SU-DHL-6 (cell line): Measurements from ENCODE around the gene FXYD2.
A peak's percentile ranks its signal among the peaks of the same experiment; 100 is the strongest.

Source experiments
- H2AFZ ChIP-seq: fragments of 200-600 bp; sonication (generic); 2 replicates; pipeline ENCODE4 v1.6.1; 2014; ENCODE audit warnings: low read depth, mild to moderate bottlenecking, moderate library complexity, mixed read lengths, antibody characterized with exemption, low read length; ENCODE audit not compliant: severe bottlenecking
- H3F3A ChIP-seq: fragments of 200-600 bp; shearing (Covaris generic); 2 replicates; pipeline ENCODE4 v1.6.0; 2016; ENCODE audit warnings: antibody characterized with exemption, mild to moderate bottlenecking; ENCODE audit not compliant: insufficient read depth
- H3K27ac ChIP-seq: fragments of 200-600 bp; sonication (generic); 2 replicates; pipeline ENCODE4 v1.5.1; 2016; ENCODE audit warnings: low read depth, mild to moderate bottlenecking, low read length, moderate library complexity, mixed read lengths
- H3K27me3 ChIP-seq: fragments of 200-600 bp; sonication (generic), shearing (Covaris generic); 2 replicates; pipeline ENCODE4 v1.6.0; 2014; ENCODE audit warnings: mild to moderate bottlenecking, low read length
- H3K36me3 ChIP-seq: fragments of 200-600 bp; sonication (generic); 2 replicates; pipeline ENCODE4 v1.6.1; 2014; ENCODE audit warnings: mild to moderate bottlenecking, low read length, mixed read lengths
- H3K4me2 ChIP-seq: fragments of 300-600, 200-600 bp; shearing (Covaris generic), sonication (generic); 2 replicates; pipeline ENCODE4 v1.6.0; 2014; ENCODE audit warnings: low read length, low read depth, mild to moderate bottlenecking; ENCODE audit not compliant: poor library complexity, severe bottlenecking
- H3K4me3 ChIP-seq: fragments of 200-600 bp; sonication (generic); 2 replicates; pipeline ENCODE4 v1.5.1; 2014; ENCODE audit warnings: antibody characterized with exemption, low read length, mild to moderate bottlenecking, mixed read lengths; ENCODE audit not compliant: insufficient read depth, poor library complexity, severe bottlenecking
- H3K79me2 ChIP-seq: fragments of 200-600 bp; sonication (generic); 2 replicates; pipeline ENCODE4 v1.6.1; 2014; ENCODE audit warnings: mild to moderate bottlenecking, low read length, moderate library complexity; ENCODE audit not compliant: insufficient read depth
- H3K9ac ChIP-seq: fragments of 200-600 bp; sonication (generic); 2 replicates; pipeline ENCODE4 v1.7.0; 2014; ENCODE audit warnings: mild to moderate bottlenecking, low read length
- H3K9me2 ChIP-seq: fragments of 200-600 bp; sonication (generic); replicated peaks from 2 replicates; pipeline ENCODE4 v1.6.1; 2014; ENCODE audit warnings: low read length; ENCODE audit not compliant: insufficient read depth
- H3K9me3 ChIP-seq: fragments of 200-600 bp; sonication (generic); 2 replicates; pipeline ENCODE4 v1.6.1; 2014; ENCODE audit warnings: low read length, mixed read lengths; ENCODE audit not compliant: insufficient read depth
- H4K20me1 ChIP-seq: fragments of 200-600 bp; sonication (generic); 2 replicates; pipeline ENCODE4 v1.6.1; 2014; ENCODE audit warnings: low read depth, mild to moderate bottlenecking, antibody characterized with exemption, low read length, moderate library complexity, mixed read lengths
- CTCF ChIP-seq: fragments of 200-600 bp; sonication (generic); IDR thresholded peaks from one replicate; pipeline ENCODE4 v1.5.1; 2017; ENCODE audit warnings: antibody characterized with exemption, mild to moderate bottlenecking, low read length, moderate library complexity; ENCODE audit not compliant: insufficient read depth, poor library complexity, severe bottlenecking
- EZH2phosphoT487 ChIP-seq: fragments of 200-600 bp; sonication (generic), shearing (Covaris generic); conservative IDR thresholded peaks from 2 replicates; pipeline ENCODE4 v1.6.1; 2018; ENCODE audit warnings: mild to moderate bottlenecking, antibody characterized with exemption, low read length, moderate library complexity, mixed read lengths

FXYD2 gene

GRCh38 chr11:117849781-117850414 lies 25.4 kb upstream of the FXYD2 start:
- TF ChIP-seq EZH2phosphoT487 (no peak), CTCF (no peak)
- no peaks in the 10 kb centered on the region for H3K9me3 ChIP-seq
- no peaks in the 10 kb centered on the region for H3K36me3 ChIP-seq
- no peaks in the 10 kb centered on the region for H3K79me2 ChIP-seq
- no peak overlapping the region for H2AFZ ChIP-seq
- H3K9me2 ChIP-seq: no peaks in the 10 kb centered on the region
- H3K27me3 ChIP-seq: no peaks in the 10 kb centered on the region
- no peaks in the 10 kb centered on the region for H3F3A ChIP-seq
- H3K4me2 ChIP-seq: no peak overlapping the region
- H3K9ac ChIP-seq: no peak overlapping the region
- no peak overlapping the region for H3K27ac ChIP-seq
- no peaks in the 10 kb centered on the region for H4K20me1 ChIP-seq
- no peak overlapping the region for H3K4me3 ChIP-seq

- no peaks in the 10 kb centered on the region for H3K27me3 ChIP-seq
- no peak overlapping the region for H3K9ac ChIP-seq
- no peaks in the 10 kb centered on the region for H3F3A ChIP-seq
- no peak overlapping the region for H2AFZ ChIP-seq
- H3K4me3 ChIP-seq: no peak overlapping the region
- no peaks in the 10 kb centered on the region for H3K79me2 ChIP-seq
- H3K36me3 ChIP-seq: no peaks in the 10 kb centered on the region
- H3K27ac ChIP-seq: no peak overlapping the region
- H3K9me3 ChIP-seq: no peaks in the 10 kb centered on the region
- no peak overlapping the region for H3K4me2 ChIP-seq
- H4K20me1 ChIP-seq: no peaks in the 10 kb centered on the region
- no peaks in the 10 kb centered on the region for H3K9me2 ChIP-seq
- no peak for TF ChIP-seq EZH2phosphoT487
- TF ChIP-seq CTCF: peak; percentile 98
These were observed 19.3 kb upstream of the FXYD2 start for GRCh38 chr11:117843666-117844484.

- TF ChIP-seq CTCF (no peak), EZH2phosphoT487 (no peak)
- Histone ChIP-seq H3K4me2 (no peak overlapping the region), H3K4me3 (no peak overlapping the region), H3K36me3 (no peaks in the 10 kb centered on the region), H3K27me3 (no peaks in the 10 kb centered on the region), H3F3A (no peaks in the 10 kb centered on the region), H3K9me3 (no peaks in the 10 kb centered on the region), H3K79me2 (no peaks in the 10 kb centered on the region), H4K20me1 (no peaks in the 10 kb centered on the region), H3K27ac (no peak overlapping the region), H2AFZ (no peak overlapping the region), H3K9me2 (no peaks in the 10 kb centered on the region), H3K9ac (no peak overlapping the region)
These were observed 17.8 kb upstream of the FXYD2 start for GRCh38 chr11:117842131-117842941.
